Small intestine (tissue), 7 donors: ENCODE measurements around the gene ISG20L2. TPM values are rescaled to one million over a fixed set of nuclear protein-coding genes. Genes with fewer than 3 reads are reported as not detected.

ENCODE experiments used
- DNase-seq, 2 donors: peaks; one replicate each; pipeline versions ENCODE4 v3.0.0 to v3.0.0-alpha.2; 2013
- FAIRE-seq: peaks from 2 replicates; lab custom pipeline; 2012; peaks lifted over from hg19 to GRCh38; lab: Jason Lieb, UNC
- H3K27ac ChIP-seq, 3 donors: one replicate each; pipeline ENCODE4 v1.5.1; 2013; ENCODE audit warnings: low read length in 2 of 3, mild to moderate bottlenecking in 2 of 3, control low read depth in 1 of 3, inconsistent platforms in 1 of 3, low read depth in 1 of 3, moderate library complexity in 1 of 3
- H3K27me3 ChIP-seq, 3 donors: one replicate each; pipeline ENCODE4 v1.6.1; 2013; ENCODE audit warnings: low read length in 3 of 3, inconsistent platforms in 1 of 3; ENCODE audit not compliant: control insufficient read depth in 3 of 3, insufficient read depth in 3 of 3
- H3K36me3 ChIP-seq, 3 donors: one replicate each; pipeline ENCODE4 v1.6.1; 2013; ENCODE audit warnings: low read length in 3 of 3, inconsistent platforms in 1 of 3, low read depth in 1 of 3, mild to moderate bottlenecking in 1 of 3, moderate library complexity in 1 of 3; ENCODE audit not compliant: control insufficient read depth in 3 of 3, insufficient read depth in 2 of 3
- H3K4me1 ChIP-seq, 3 donors: one replicate each; pipeline ENCODE4 v1.6.1; 2013; ENCODE audit warnings: low read length in 2 of 3, inconsistent platforms in 1 of 3, low read depth in 1 of 3, mild to moderate bottlenecking in 1 of 3, moderate library complexity in 1 of 3; ENCODE audit not compliant: control insufficient read depth in 3 of 3, insufficient read depth in 2 of 3
- H3K4me3 ChIP-seq, 3 donors: one replicate each; pipeline ENCODE4 v1.5.1; 2013; ENCODE audit warnings: low read length in 3 of 3, control low read depth in 1 of 3, inconsistent platforms in 1 of 3, low read depth in 1 of 3, mild to moderate bottlenecking in 1 of 3, moderate library complexity in 1 of 3
- H3K9me3 ChIP-seq, 2 donors: one replicate each; pipeline ENCODE4 v1.6.1; 2013; ENCODE audit warnings: low read depth in 1 of 2, low read length in 1 of 2; ENCODE audit not compliant: control insufficient read depth in 2 of 2, insufficient read depth in 1 of 2
- whole genome bisulfite sequencing, 3 donors: extraction: QIAGEN DNeasy Blood & Tissue Kit; methylation state at CpG; one replicate each; pipeline ENCODE4 v1.1.7; 2013; 5-methylcytosine and 5-hydroxymethylcytosine counted together
- polyA plus RNA-seq, 4 donors: library from polyadenylated mRNA; stranded (reverse) in 3 of 4; unstranded in 1 of 4; fragments of 200-250 nt in 3 of 4; fragments of 120-200 nt in 1 of 4; gene quantifications; one replicate each; pipeline versions ENCODE4 v1.2.1 to v1.2.3, GENCODE V29; 2013
- donor health status: healthy with polysubstance abuse.
- donor health status: control.
- donor health status: control.
- donor health status: Bipolar disorder and iron deficiency.
- donor health status: healthy.

ISG20L2 gene
- polyA plus RNA-seq, 4 donors, result 12.5 to 34.5 (median 14.9) TPM

GRCh38 chr1:156704930-156705320, 23.6 kb downstream of the ISG20L2 start:
- 2 to 3% (median 2%) methylated on average over 26 to 29 of the region's 29 CpGs for WGBS, 3 donors
- H3K36me3 ChIP-seq, result peaks cover 0 to 12% (median 0%) of the 10 kb centered on the region in 3 donors
- DNase-seq, result peak in 1 of 2 donors; percentile 59
- no peak for FAIRE-seq
- H3K27ac ChIP-seq, result no peak overlapping the region
- H3K4me3 ChIP-seq, result peak overlapping the region in 2 of 3 donors; percentile 15 to 47
- H3K4me1 ChIP-seq, result peaks cover 8 to 42% (median 12%) of the 10 kb centered on the region in 3 donors
- H3K27me3 ChIP-seq, result peaks cover 2 to 32% (median 6%) of the 10 kb centered on the region in 3 donors
- H3K9me3 ChIP-seq, result no peaks in the 10 kb centered on the region

GRCh38 chr1:156704166-156704711, 24.3 kb downstream of the ISG20L2 start:
- Histone ChIP-seq H3K27me3 (peaks cover 2 to 32% (median 6%) of the 10 kb centered on the region in 3 donors), H3K4me3 (peak overlapping the region in 1 of 3 donors; percentile 47), H3K27ac (no peak overlapping the region), H3K36me3 (peaks cover 0 to 14% (median 0%) of the 10 kb centered on the region in 3 donors), H3K4me1 (peaks cover 8 to 42% (median 12%) of the 10 kb centered on the region in 3 donors), H3K9me3 (no peaks in the 10 kb centered on the region)
- 57 to 63% (median 62%) methylated on average over 10 of the region's 10 CpGs for WGBS, 3 donors
- FAIRE-seq (no peak), DNase-seq (no peak)

GRCh38 chr1:156703741-156704140, 24.8 kb downstream of the ISG20L2 start:
- FAIRE-seq (no peak), DNase-seq (no peak)
- H3K4me1 ChIP-seq, result peaks cover 8 to 42% (median 12%) of the 10 kb centered on the region in 3 donors
- no peak overlapping the region for H3K27ac ChIP-seq
- no peaks in the 10 kb centered on the region for H3K9me3 ChIP-seq
- H3K27me3 ChIP-seq, result peaks cover 2 to 32% (median 6%) of the 10 kb centered on the region in 3 donors
- peak overlapping the region in 1 of 3 donors; percentile 47 for H3K4me3 ChIP-seq
- WGBS, 3 donors, result 37 to 50% (median 38%) methylated on average over 4 of the region's 4 CpGs
- peaks cover 0 to 14% (median 0%) of the 10 kb centered on the region in 3 donors for H3K36me3 ChIP-seq

GRCh38 chr1:156703336-156703735, 25.2 kb downstream of the ISG20L2 start:
- Histone ChIP-seq H3K9me3 (no peaks in the 10 kb centered on the region), H3K4me1 (peaks cover 8 to 40% (median 12%) of the 10 kb centered on the region in 3 donors), H3K27ac (no peak overlapping the region), H3K27me3 (peaks cover 2 to 32% (median 6%) of the 10 kb centered on the region in 3 donors), H3K36me3 (peaks cover 0 to 14% (median 0%) of the 10 kb centered on the region in 3 donors), H3K4me3 (no peak overlapping the region)
- 25 to 64% (median 47%) methylated on average over 4 of the region's 4 CpGs for WGBS, 3 donors
- FAIRE-seq, result no peak
- DNase-seq, result no peak

GRCh38 chr1:156700736-156701531, 27.6 kb downstream of the ISG20L2 start:
- DNase-seq (no peak), FAIRE-seq (no peak)
- no peaks in the 10 kb centered on the region for H3K9me3 ChIP-seq
- H3K36me3 ChIP-seq, result peaks cover 0 to 14% (median 0%) of the 10 kb centered on the region in 3 donors
- H3K4me3 ChIP-seq, result no peak overlapping the region
- H3K27ac ChIP-seq, result no peak overlapping the region
- peaks cover 6 to 19% (median 12%) of the 10 kb centered on the region in 3 donors for H3K4me1 ChIP-seq
- peaks cover 2 to 28% (median 6%) of the 10 kb centered on the region in 3 donors for H3K27me3 ChIP-seq
- WGBS, 3 donors, result 68 to 80% (median 75%) methylated on average over 7 to 8 of the region's 8 CpGs

- Histone ChIP-seq H3K27me3 (peaks cover 0 to 9% (median 3%) of the 10 kb centered on the region in 3 donors), H3K9me3 (no peaks in the 10 kb centered on the region), H3K4me3 (no peak overlapping the region), H3K36me3 (peaks cover 0 to 14% (median 0%) of the 10 kb centered on the region in 3 donors), H3K4me1 (peaks cover 0 to 4% (median 0%) of the 10 kb centered on the region in 3 donors), H3K27ac (no peak overlapping the region)
- FAIRE-seq (no peak), DNase-seq (no peak)
- WGBS, 3 donors, result 71 to 100% (median 79%) methylated on average over 1 of the region's 1 CpG
These were observed 29.6 kb downstream of the ISG20L2 start for GRCh38 chr1:156698995-156699394.

- WGBS, 3 donors, result 81 to 86% (median 86%) methylated on average over 8 of the region's 8 CpGs
- Histone ChIP-seq H3K9me3 (no peaks in the 10 kb centered on the region), H3K36me3 (peaks cover 0 to 14% (median 0%) of the 10 kb centered on the region in 3 donors), H3K27me3 (peaks cover 0 to 3% (median 0%) of the 10 kb centered on the region in 3 donors), H3K4me1 (peaks cover 3 to 20% (median 4%) of the 10 kb centered on the region in 3 donors), H3K4me3 (no peak overlapping the region), H3K27ac (no peak overlapping the region)
- FAIRE-seq (no peak), DNase-seq (no peak)
These were observed 31.1 kb downstream of the ISG20L2 start for GRCh38 chr1:156697481-156697880.

GRCh38 chr1:156696755-156697154, 31.8 kb downstream of the ISG20L2 start:
- peaks cover 0 to 14% (median 0%) of the 10 kb centered on the region in 3 donors for H3K36me3 ChIP-seq
- 93 to 95% (median 93%) methylated on average over 8 of the region's 8 CpGs for WGBS, 3 donors
- H3K27me3 ChIP-seq, result peaks cover 0 to 6% (median 3%) of the 10 kb centered on the region in 3 donors
- H3K4me3 ChIP-seq, result no peak overlapping the region
- FAIRE-seq (no peak), DNase-seq (no peak)
- H3K27ac ChIP-seq, result no peak overlapping the region
- peaks cover 3 to 27% (median 4%) of the 10 kb centered on the region in 3 donors for H3K4me1 ChIP-seq
- no peaks in the 10 kb centered on the region for H3K9me3 ChIP-seq
